Pulmonary artery endothelial cell (primary cell): ENCODE data around the gene RNF151. TPM values are rescaled to one million over a fixed set of nuclear protein-coding genes. Genes with fewer than 3 reads are reported as not detected.
"Not testable (repeated sequence)": the region's sequence is repeated elsewhere in the genome, so short reads cannot be mapped to it uniquely, and the experiment has no call there.

ENCODE experiments used
- DNase-seq: peaks from one replicate; pipeline ENCODE4 v3.0.0-alpha.2; 2011; ENCODE audit warnings: low read depth, low spot score
- total RNA-seq: library from RNA; depleted of rRNA; stranded (reverse); fragments of >200 nt; gene quantifications from 2 replicates; pipeline ENCODE4 v1.2.3, GENCODE V29; 2014

RNF151 gene
- not detected in 2 replicates for total RNA-seq

- no peak for DNase-seq
Observed at GRCh38 chr16:1966460-1966859, at the start of gene RNF151. Gene RNF151 (plus strand): TSS chr16:1966856. CDS start chr16:1966882, 26 bp downstream.

GRCh38 chr16:1917056-1917664 is 49.5 kb upstream of the RNF151 start:
- no peak for DNase-seq

GRCh38 chr16:1917665-1918350 is 48.8 kb upstream of the RNF151 start:
- no peak for DNase-seq

- no peak for DNase-seq
Observed at GRCh38 chr16:1918351-1919326, 48.0 kb upstream of the RNF151 start, which contains the start of gene HS3ST6. Gene HS3ST6 (minus strand): TSS chr16:1918415. CDS start chr16:1918323, 92 bp downstream.

GRCh38 chr16:1919327-1919998 is 47.2 kb upstream of the RNF151 start:
- DNase-seq, result no peak

- not testable (repeated sequence) for DNase-seq
Observed at GRCh38 chr16:1920122-1920521, 46.5 kb upstream of the RNF151 start.

GRCh38 chr16:1920727-1921171 is 45.9 kb upstream of the RNF151 start:
- no peak for DNase-seq

- DNase-seq, result no peak
Observed at GRCh38 chr16:1922357-1922756, 44.3 kb upstream of the RNF151 start.

GRCh38 chr16:1923299-1924034 is 43.2 kb upstream of the RNF151 start:
- DNase-seq, result no peak

- no peak for DNase-seq
Observed at GRCh38 chr16:1924095-1924494, 42.6 kb upstream of the RNF151 start.

GRCh38 chr16:1926271-1926670 is 40.4 kb upstream of the RNF151 start:
- no peak for DNase-seq

GRCh38 chr16:1929105-1929504 is 37.6 kb upstream of the RNF151 start:
- DNase-seq, result no peak

- peak; percentile 29 for DNase-seq
Observed at GRCh38 chr16:1929578-1930337, 36.9 kb upstream of the RNF151 start.

GRCh38 chr16:1930338-1930720 is 36.3 kb upstream of the RNF151 start:
- DNase-seq, result no peak

GRCh38 chr16:1932050-1933028 is 34.3 kb upstream of the RNF151 start:
- DNase-seq, result no peak

GRCh38 chr16:1933097-1933661 is 33.5 kb upstream of the RNF151 start:
- DNase-seq, result no peak

- DNase-seq, result no peak
Observed at GRCh38 chr16:1936945-1937479, 29.6 kb upstream of the RNF151 start.

GRCh38 chr16:1938316-1938715 is 28.3 kb upstream of the RNF151 start:
- no peak for DNase-seq
